ENCODE data around the gene MTSS2.

Gene MTSS2

DNA sequence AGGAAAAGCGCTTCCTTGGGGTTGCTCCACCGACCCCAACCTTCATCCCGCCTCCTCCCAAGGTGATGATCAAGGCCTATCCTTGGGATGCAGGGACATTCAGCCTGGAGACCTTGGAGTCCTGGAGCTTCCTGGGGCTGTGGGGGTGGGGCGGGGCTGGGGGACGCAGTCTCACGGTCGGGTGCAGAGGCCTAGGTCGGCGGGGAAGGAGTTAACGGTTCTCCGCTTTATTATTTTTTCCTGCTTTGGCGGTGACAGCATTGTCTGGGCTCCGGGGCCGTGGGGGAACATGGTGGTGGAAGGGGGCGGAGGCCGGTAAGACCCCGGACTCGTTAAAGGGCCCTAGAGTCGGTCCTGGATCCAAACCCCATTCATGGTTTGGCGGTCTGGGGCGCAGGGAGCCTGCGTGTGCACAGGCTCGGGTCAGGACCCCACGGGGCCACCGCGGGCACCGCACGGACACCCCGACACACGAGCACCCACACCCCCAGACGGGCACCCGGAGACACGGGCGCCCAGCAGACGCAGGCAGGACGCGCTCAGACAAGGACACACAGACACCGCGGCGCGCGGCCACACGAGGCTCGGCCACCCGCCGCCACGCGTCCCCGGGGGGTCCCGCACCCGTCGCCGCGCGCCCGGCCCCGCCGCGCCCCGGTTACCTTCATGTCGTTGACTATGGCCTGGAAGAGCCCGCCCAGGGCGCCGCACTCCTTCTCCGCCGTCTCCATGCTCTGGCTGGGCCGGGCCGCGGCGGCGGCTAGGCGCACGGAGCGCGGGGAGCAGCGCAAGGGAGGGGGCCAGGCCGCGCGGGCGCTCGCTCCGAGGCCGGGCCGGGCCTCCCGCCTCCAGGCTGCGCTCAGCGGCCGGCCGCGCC lies 554 bp downstream of the MTSS2 start:
- DNase-seq: no peak

DNA sequence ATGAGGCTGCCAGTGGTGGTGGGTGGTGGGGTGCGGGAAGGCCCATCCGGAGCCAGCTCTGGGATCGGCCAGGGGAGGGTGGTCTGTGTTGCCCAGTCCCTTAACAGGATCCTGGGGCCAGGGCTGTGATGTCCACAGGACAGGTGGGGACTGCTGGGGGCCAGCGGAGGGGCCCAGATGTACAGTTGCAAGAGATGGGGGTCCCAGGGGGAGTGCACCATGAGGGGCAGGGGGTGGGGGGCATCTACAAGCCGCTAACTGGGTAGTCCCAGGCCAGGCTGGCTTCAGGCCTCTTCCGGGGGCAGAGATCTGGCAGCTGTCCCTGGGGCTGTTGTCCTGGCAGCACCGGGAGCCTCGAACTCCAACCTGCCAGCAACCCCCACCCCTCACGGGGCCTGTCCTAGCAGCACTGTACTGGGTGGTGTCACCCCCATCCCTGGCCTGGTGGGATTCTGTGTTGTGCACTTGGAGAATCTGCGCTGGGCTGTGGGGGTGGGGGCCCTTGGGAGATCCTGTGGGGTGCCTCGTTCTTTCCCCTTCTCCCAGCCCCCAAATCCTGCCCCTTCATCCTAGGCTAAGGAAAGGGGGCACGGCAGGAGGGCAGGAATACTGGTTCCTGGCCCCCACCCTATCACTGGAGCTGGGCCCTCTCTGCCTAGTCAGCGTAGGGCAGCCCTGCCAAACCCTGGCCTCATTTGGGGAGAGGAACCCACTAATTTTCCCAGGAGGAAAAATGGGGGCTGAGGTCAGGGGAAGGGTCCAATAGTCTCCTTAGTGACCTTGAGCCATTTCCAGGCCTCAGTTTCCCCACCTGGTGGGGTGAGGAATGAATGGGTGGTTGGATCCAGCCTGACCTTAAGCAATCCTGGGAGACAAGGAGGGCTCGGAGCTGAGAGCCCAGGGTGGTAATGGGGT lies 1.4 kb downstream of the MTSS2 start:
- DNase-seq: no peak

DNA sequence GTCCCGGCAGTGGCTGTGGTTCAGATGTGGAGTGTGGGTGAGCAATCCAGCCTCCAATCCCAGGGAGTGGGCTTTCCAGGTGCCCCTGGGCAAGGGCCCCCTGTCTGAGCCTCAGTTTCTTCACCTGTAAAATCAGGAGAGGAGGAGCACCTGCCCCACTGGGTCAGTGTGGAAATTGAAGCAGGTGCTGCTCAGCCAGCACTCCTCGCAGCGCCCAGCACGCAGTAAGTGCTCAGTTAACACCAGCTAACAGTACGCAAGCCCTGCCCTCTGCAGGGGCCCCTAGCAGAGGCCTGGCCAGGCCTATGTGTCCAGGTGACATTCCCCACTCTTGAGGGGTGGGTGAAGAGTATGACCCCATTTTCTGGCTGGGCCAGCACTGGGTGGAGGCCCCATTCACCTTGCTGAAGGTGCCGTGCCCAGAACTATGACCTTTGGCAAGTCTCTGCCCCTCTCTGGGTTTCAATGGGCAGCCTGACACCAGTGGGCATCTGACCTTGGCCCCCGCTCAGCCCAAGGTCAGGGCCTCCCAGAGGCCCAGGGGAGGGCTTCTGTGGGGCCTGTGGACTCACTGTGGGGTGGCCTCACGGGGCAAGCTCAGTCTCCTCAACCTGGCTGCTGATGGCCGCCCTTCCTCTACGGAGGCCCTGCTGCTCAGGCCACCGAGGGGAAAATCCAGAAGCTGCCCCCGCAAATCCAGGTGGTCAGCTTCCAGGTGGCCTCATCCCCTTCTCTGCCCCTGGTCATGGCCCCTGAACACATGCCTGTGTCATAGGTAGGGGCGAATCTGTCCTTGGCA lies 2.5 kb downstream of the MTSS2 start:
- no peak for DNase-seq

DNA sequence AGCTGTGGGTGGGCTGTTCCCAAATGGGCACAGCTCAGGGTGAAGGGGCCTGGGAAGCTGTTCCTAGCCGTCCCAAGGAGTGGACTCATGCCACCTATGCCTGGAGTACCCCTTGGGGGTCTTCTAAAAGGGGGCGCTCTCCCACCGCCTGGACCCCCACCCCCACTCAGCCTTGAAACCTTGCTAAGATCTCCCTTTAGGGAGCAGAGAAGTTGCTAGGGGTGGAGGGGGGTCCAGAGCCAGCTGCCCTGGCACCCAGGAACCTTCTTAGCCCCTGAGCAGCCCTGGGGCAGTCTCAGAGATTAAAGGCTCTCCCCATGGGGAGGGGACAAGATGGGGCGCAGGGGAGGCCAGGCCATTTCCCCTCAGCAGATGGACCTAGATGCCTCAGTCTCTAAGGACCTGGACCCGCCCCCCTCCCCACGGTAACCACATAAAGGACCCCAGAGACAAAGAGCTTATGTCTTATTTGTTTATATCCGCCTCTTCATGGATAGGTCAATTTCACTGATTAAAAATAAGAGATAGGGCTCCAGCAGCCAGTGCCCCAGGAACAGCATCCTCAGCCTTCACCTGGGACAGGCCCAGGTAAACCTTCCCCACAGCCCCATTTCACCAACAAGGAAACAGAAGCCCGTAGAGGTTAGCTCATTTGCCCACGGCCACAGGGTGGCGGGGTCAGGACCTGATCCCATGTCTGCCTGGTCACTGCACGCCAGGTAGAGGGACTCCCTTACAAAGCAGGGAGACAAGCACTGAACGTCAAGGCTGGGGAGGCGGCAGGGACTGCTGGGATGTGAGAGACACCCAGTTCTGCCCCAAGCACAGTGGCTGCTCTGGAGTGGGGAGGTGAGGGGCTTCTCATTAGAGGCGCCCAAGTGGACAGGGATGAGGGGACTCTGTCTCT lies 3.4 kb downstream of the MTSS2 start:
- no peak for DNase-seq

DNA sequence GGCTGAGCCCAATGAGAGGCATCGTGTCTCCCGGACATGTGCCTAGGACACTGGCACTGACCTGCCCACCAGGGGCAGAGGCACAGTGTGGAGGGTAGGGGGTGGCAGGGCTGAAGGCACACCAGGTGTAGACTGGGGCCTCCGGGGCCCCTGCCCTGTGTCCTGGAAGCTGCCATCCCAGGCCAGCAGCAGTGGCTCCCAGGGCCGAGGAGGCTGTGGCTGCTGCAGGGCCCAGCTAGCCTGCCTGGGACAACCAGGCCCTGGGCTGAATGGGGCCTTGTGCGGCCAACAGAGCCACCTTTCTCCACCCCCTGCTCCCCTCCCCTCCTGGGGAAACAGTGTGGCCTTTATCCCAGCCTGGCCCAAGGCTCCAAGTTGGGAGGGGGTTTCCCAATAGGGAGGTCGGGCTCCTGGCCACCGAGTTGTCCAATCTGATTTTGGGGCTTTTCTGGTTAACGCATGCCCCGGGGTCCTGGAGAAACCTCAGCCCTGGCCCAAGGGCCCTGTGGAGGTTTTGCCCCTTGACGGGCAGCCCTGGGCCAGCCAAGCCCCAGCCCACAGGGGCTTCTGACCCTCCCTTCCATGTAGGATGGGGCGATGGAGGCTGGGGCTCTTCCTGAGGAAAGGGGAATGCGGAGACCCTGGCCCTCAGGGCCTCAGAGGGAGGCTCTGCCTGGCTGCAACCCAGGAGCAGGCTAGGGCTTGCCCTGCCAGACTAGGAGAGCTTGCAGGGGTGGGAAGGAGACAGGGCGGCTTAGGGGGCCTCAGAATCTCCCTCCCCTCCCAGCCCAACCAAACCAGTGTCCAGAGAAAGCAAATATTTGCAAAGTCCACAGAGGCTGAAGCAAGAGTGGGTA lies 4.2 kb downstream of the MTSS2 start:
- no peak for DNase-seq

DNA sequence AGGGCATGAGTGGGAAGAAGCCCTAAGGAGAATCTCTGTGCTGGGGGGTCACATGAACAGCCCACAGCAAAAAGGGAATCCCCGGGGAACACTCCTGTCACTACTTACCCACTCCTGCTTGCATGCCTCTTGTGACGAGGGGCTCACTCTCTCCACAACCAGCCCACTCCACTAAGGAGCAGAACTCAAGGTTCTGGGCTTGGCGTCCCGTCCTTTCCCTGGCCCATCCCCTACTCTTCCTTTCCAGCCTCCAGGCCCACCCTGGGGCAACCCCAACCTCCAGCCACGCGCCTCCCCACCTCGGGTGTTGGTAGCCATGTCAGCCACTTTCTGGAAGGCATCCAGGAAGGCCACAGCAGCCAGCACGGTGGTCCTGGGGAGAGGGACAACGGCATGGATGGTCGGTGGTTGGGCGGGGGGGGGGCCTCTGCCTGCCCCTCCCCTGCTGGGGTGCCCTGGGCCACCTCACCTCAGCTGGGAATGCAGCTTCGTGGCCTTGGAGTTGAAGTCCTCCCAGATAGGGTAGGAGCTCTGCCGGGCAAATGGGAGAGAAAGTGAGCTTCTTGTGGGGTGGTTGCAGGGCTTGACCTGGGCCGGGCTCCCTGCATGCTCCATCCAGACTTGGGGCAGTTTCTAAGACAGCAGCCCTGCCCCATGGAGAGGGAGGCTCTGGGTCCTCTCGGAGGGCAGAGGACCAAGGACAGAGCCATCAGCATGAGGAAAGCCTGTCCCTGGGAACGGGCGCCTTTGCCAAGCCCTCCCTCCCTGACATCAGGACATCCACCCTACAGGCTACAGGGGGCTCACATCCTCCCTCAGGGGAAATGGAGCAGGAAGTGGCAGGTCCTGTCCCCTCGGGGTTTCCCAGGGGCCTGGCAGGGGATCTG lies 5.1 kb downstream of the MTSS2 start:
- DNase-seq: no peak

DNA sequence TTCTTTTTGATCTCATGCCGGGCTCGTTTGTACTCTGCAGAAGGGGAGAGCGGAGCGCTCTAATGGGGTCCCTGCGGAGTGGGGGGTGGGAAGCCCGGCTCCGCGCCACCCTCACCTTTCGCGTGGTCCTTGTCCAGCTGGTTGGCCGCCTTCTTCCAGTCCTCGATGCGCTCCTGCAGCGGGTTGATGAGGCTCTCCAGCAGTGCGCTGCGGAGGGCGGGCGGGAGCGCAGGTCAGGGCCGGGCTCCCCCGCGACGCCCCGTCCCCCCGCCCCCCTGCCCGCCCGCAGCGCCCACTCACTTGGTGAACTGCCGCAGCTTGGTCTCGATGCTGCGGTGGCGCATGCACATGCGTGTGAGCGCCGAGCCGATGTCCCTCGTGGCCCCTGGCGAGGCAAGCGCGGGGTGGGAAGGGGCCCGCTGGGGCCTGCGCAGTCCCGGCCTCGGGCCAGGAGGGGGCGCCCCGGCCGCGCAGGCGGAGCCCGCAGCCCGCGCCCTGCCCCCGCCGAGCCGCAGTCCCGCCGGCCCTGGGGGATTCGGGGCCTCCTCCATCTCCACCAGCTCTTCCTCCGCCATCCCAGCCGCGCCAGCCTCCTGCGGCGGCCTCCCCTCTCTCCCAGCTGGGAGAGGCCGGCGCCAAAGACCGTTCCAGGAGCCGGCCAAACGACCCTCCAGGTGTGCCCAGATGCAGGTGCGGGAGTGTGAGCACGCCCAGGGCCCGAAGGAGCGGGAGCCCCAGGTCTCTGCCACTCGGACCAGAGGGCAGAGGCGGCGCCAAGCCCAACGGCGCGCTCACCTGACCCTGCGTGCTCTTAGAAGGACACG lies 6.0 kb downstream of the MTSS2 start:
- DNase-seq: peak; percentile 38

DNA sequence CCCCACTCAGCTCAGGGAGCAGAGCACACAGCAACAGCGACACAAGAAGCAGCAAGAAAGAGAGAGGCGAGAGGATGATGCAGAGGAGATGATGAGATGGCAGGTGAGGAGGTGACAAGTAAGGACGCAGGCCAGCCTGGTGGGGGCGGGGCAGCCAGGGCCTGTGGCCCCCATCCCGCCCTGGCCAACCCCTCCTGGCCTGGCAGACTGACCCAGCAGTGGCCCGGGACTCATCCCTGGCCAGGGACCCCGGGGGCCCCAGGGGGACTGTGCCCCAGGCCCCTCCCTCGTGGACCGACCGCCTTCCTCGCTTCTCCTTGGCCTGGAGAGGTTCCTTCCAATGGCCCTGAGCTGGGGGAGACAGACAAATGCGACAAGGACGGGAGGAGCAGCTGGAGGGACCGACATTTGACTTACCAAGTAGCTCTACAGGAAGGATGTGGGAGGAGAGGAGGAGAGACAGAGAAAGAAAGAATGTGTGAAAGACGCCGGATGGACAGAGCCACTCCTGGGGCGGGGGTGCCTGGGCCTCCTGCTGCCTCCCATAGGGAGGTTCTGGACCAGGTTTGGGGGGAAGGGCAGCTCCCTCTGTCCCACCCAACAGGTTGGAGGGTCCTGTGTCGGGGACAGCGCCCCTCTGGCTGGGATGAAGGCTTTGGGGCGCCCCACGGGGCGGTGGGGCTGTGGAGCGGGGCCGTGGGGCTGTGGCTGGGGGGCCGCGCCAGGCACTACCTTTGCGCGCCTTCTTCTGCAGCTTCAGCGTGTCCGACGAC lies 6.8 kb downstream of the MTSS2 start:
- DNase-seq: peak; percentile 30

DNA sequence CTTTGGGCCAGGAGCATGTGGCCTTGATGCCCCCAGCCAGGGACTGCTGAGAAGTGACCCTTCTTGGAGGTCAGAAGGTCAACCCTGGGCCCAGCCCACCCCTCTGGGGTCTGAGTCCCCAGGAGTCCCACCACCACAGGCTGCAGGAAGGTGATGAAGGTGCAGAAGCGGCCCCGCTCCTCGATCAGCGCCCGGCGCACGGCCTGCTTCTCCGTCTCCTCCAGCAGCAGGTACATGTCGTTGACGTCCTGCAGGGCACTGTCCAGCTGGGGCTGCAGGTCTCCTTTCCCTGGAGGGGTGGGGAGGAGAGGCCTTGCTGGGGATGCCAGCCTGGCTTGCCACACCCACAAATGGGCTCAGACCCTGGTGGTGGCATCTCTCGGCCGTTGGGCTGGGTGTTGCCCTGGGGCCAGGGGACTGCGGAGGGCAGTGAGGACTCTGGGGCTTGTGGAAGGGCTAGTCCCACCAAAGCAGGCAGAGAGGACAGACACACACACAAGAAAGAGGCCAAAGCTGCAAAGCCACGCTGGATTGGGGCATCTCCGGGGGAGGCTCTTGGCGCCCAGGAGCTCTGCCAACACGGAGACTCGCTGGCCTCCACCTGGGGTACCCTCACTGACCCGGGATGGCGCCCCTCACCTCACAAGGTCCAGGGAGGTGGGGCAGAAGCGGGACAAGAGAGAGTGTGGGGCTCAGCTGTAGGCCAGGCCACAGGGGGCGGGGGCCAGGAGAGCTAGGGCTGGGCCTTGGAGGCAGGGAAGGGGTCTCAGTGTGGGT lies 7.5 kb downstream of the MTSS2 start:
- DNase-seq: peak; percentile 36

DNA sequence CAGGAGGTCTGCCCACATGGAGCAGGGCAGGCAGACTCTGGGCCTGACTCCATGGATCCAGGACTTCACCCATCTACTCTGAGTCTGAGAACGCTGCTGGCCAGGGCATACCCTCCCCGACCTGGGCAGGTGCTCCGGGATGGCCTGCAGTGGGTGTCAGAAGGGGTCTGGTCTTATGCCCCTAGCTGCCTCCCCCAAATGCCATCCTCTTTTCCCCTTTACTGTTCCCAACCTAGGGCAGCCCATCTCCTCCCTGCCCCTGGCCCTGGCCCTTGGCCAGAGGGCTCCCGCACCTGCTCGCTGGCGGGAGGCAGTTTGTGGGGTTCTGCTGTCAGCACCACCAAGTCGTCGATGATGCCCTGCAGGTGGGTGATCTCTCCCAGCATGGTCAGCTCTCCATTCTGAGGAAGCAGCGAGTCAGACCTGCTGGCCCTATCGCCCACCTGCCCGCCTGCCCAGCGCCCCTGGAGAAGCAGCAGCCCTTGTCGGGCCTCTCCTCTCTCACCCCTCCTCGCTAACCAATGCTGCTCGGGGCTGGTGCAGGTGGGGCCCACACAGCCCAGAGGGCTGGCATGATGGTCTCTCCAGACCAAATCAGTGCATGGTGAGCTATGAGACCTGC lies 8.2 kb downstream of the MTSS2 start:
- no peak for DNase-seq

DNA sequence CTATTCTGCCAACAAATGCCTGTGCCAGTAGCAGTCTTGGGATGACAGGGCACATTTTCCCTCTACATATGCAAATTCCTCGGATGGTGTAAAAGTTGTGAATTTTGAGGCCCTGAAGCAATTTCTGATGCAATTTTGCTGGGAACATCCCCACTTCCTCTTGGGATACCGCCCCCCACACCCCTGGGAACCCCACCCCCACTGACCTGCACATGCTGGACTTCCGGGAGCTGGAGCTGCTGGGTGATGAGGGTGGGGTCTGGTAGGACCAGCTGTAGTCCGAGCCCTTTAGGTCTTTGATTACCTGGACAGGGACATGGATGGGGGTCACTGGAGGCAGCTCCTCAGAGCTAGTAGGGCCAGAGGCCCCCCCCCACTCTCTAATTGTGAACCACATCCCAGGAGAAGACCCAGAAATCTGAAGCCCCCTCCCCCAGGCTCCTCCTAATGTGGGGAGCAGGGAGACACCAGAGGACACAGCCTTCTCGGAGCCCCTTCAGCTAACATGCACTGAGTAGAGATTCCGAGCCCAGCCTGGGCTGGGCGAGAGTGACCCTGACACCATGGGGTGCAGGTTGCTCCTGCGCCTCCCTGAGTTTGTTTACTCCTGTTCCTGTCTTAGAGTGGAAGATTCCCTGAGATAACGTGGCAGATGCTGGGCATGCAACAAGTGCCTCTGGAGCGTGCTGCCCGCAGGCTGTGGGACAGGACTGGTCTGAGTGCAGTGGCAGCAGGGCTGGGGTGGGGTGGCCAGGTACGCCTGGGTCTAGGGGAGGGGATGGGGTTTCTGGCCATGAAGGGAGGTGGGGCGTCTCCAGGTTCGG lies 9.0 kb downstream of the MTSS2 start:
- DNase-seq: peak; percentile 28

DNA sequence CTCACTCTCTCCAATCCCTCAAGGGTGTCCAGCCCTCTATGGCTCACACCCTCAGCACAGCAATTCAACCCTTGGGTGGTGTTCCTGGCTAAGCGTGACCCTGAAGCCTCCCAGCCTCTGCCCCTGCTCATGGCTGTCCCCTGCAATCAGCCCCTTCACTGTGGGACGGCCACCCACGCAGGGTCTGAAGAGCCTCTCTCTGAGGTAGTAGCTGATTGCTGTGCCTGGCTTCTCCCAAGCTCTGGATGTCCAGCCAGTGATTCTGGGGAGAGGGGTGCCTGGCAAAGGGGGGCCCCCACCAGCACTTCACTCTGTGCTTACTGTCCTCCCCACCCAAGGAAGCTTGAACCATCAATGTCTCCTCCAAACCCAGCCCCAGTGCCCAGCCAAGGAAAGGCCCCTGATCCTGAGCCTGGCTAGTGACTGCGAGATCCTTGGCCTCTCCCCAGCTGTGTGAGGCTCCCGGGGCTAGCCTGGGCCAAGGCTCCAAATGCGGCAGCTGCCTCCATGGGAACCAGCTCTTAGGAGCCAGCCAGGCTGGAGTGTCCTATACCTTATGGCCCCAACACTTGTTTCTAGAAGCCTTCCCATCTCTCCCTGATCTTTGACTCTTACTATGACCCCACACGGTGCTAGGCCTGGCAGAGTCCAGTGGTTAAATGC lies 9.9 kb downstream of the MTSS2 start:
- DNase-seq: peak; percentile 28

DNA sequence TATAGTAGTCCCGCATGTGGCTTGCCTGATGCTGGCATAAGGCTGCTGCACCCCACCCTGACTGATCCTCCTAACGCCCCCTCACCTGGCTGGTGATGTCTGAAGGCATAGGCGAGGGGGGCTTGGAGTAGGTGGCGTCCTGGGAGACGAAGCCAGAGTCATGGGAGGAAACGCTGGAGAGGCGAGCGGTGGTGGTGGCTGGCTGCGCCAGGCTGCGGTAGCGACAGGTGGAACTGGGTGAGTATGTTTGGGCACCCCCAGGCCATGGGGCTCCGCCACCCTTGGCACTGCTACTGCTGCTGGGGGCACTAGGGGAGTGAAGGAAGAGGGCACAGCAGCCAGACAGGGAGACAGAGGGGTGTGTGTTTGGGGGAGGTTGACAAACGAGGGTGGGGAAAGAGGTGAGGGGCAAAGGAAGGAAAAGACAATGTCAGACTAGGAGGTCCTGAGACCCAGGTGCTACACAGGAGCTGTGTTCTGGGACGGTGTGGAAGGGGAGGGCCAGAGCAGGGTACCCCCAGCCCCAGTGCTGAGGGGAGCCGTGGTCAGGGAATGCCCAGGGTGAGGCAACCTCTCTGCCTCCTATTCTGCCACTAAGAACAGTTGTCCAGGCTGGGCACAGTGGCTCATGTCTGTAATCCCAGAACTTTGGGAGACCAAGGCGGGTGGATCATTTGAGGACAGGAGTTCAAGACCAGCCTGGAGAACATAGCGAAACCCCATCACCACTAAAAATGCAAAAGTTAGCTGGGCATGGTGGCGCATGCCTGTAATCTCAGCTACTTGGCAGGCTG lies 11.4 kb downstream of the MTSS2 start:
- peak; percentile 19 for DNase-seq

DNA sequence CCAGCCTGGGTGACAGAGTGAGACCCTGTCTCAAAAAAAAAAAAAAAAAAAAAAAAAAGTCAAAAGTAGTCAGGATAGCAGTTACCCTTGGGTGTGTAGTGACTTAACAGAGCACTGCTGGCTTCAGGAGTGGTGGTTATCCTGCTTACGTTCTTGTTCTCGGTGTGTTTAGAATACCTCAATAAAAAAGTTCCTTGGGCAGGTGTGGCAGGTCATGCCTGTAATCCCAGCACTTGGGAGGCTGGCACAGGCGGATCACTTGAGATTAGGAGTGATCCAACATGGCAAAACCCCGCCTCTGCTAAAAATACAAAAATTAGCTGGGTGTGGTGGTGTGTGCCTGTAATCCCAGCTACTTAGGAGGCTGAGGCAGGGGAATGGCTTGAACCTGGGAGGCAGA lies 14.9 kb downstream of the MTSS2 start:
- peak; percentile 20 for DNase-seq
